ENCODE data around the gene FSTL5.

GRCh38 chr4:161356351-161356750, 807.4 kb downstream of the FSTL5 start:
- no peak for TF ChIP-seq CTCF (IDR thresholded peaks at IDR 0.05)
- TF ChIP-seq POLR2A (IDR thresholded peaks at IDR 0.05), result no peak

Data from suprapubic skin (tissue), 3 donors.